Ectodermal cell (in vitro differentiated cells): ENCODE results near the gene KLHL2. TPM values are rescaled to one million over a fixed set of nuclear protein-coding genes. Genes with fewer than 3 reads are reported as not detected.
"Not testable (repeated sequence)": the region's sequence is repeated elsewhere in the genome, so short reads cannot be mapped to it uniquely, and the experiment has no call there.

Experiments
- H3K27ac ChIP-seq: 2 replicates; pipeline ENCODE4 v1.7.0; 2013; ENCODE audit warnings: mild to moderate bottlenecking, low read depth, low read length; ENCODE audit not compliant: insufficient read depth, poor library complexity, severe bottlenecking
- H3K27me3 ChIP-seq: 2 replicates; pipeline ENCODE4 v1.7.0; 2013; ENCODE audit warnings: mild to moderate bottlenecking, low read length; ENCODE audit not compliant: insufficient read depth, control insufficient read depth, poor library complexity, severe bottlenecking
- H3K36me3 ChIP-seq: one replicate; pipeline ENCODE4 v1.7.0; 2013; ENCODE audit warnings: low read length; ENCODE audit not compliant: control insufficient read depth, insufficient read depth
- H3K4me1 ChIP-seq: one replicate; pipeline ENCODE4 v1.7.0; 2013; ENCODE audit warnings: low read length; ENCODE audit not compliant: control insufficient read depth, insufficient read depth
- H3K4me3 ChIP-seq: 2 replicates; pipeline ENCODE4 v1.7.0; 2013; ENCODE audit warnings: low read depth, low read length, control low read depth; ENCODE audit not compliant: insufficient read depth
- H3K9me3 ChIP-seq: 2 replicates; pipeline ENCODE4 v1.7.0; 2013; ENCODE audit warnings: mild to moderate bottlenecking, low read length, moderate library complexity; ENCODE audit not compliant: control insufficient read depth
- WGBS, 2 experiments: methylation state at CpG; one replicate each; pipeline ENCODE4 v1.1.7; 2013; ENCODE audit warnings: missing lambda C conversion rate in 2 of 2; 5-methylcytosine and 5-hydroxymethylcytosine counted together
- polyA plus RNA-seq, 4 experiments: library from polyadenylated mRNA; stranded (reverse); fragments of 50-300 nt; gene quantifications; one replicate each; pipeline ENCODE4 v1.2.3, GENCODE V29; 2013

Gene KLHL2, protein sequence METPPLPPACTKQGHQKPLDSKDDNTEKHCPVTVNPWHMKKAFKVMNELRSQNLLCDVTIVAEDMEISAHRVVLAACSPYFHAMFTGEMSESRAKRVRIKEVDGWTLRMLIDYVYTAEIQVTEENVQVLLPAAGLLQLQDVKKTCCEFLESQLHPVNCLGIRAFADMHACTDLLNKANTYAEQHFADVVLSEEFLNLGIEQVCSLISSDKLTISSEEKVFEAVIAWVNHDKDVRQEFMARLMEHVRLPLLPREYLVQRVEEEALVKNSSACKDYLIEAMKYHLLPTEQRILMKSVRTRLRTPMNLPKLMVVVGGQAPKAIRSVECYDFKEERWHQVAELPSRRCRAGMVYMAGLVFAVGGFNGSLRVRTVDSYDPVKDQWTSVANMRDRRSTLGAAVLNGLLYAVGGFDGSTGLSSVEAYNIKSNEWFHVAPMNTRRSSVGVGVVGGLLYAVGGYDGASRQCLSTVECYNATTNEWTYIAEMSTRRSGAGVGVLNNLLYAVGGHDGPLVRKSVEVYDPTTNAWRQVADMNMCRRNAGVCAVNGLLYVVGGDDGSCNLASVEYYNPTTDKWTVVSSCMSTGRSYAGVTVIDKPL
- 10.7 TPM for polyA plus RNA-seq (2013, experiment 1 of 4)
- 10.2 TPM for polyA plus RNA-seq (2013, experiment 2 of 4)
- polyA plus RNA-seq (2013, experiment 3 of 4) = 9.6 TPM
- polyA plus RNA-seq (2013, experiment 4 of 4) = 10.1 TPM

DNA sequence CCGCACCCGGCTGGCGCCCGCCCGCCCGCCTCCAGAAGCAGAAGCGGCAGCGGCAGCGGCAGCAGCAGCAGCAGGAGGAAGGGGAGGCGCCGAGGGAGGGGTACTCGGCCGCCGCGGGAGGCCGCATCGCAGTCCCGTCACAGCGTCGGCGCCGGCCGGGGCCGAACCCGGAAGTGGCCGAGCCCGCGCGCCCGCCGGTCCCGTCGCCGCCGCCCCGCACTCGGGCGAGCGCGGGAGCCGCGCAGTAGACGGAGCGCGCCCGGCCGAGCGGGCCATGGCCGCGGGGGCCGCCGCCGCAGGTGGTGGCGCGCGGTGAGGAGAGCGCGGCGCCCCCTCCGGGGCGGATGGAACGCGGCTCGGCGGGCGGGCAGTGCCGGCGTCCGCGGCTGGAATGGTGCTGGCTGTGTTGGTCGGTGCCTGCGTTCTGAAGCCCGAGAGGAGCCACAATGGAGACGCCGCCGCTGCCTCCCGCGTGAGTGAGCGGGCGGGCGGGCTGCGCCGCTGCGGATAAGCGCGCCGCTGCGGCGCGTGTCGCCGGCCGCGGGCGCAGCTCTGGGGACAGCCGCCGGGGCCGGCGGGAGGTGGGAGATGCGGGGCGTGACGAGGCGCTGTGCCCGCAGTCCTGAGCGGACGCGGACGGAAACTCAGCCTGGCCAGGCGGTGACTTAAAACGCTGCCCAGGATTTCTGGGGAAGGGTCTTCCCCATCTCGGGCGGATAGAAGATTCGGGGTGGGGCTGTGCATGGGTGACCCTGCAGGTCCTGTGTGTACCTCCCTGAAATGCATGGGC lies at the start of gene KLHL2:
Gene KLHL2, plus strand, starts transcription at position 131 of the 790 bp plus-strand sequence. Its CDS starts 316 bp downstream, at position 447.
- Histone ChIP-seq H3K27ac (no peak within 1 kb of the TSS), H3K36me3 (no peaks in the 10 kb centered on the region), H3K4me3 (peak within 1 kb of the TSS; percentile 78), H3K9me3 (no peaks in the 10 kb centered on the region), H3K4me1 (peaks cover 4% of the 10 kb centered on the region), H3K27me3 (peaks cover 23% of the 10 kb centered on the region)
- WGBS, 2 experiments = 0% methylated on average over 113 of the region's 113 CpGs

DNA sequence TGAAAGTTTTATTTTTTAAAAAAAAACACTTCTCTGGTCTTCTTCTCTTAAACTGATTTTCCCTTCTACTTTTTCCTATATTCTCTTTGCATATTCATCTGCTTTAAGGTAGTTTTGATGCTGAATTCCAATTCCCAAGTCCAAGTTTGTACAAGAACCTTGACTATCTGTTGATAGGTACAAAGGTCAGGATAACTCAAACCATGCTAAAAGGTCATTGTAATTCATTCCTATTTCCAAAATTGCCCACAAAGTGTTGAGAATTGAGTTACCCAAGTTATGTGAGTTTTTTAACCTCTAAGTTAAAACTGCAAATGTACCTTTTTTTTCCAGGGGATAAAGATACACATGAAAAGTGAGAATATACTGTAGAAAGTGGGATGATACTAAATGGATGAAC lies 48.6 kb upstream of the KLHL2 start:
- no peaks in the 10 kb centered on the region for H3K27me3 ChIP-seq
- H3K27ac ChIP-seq = no peak overlapping the region
- H3K9me3 ChIP-seq = no peaks in the 10 kb centered on the region
- no peaks in the 10 kb centered on the region for H3K36me3 ChIP-seq
- H3K4me3 ChIP-seq = no peak overlapping the region
- no peaks in the 10 kb centered on the region for H3K4me1 ChIP-seq

DNA sequence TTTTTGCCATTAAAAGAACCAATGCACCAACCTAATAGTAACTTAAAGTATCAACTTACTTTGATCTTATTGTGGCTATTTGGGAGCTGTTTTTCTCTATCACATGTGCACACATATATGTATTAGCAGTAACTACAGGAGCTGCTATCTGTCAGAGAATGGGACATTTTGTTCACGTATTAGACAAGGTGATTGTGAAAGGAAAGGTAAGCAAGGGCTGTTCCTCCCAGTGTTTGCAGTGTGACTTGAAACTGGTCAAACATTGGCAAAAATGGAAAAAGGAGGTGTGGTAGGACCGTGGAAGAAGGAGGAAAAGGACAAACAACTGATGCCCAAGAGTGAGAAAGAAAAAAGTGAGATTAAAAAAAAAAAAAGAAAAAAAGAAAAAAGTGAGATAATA lies 43.1 kb upstream of the KLHL2 start:
- no peaks in the 10 kb centered on the region for H3K36me3 ChIP-seq
- H3K4me1 ChIP-seq = no peaks in the 10 kb centered on the region
- no peak overlapping the region for H3K27ac ChIP-seq
- no peak overlapping the region for H3K4me3 ChIP-seq
- H3K27me3 ChIP-seq = no peaks in the 10 kb centered on the region
- H3K9me3 ChIP-seq = no peaks in the 10 kb centered on the region
- 91 to 94% methylated on average over 2 of the region's 2 CpGs for WGBS, 2 experiments

DNA sequence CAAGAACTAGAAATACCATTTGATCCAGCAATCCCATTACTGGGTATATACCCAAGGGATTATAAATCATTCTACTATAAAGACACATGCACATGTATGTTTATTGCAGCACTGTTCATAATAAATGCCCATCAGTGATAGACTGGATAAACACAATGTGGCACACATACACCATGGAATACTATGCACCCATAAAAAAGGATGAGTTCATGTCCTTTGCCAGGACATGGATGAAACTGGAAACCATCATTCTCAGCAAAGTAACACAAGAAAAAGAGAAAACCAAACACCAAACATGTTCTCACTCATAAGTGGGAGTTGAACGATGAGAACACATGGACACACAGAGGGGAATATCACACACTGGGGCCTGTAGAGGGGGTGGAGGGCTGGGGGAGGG lies 40.5 kb upstream of the KLHL2 start:
- H3K27me3 ChIP-seq, H3K9me3 ChIP-seq, H3K36me3 ChIP-seq, H3K4me1 ChIP-seq, H3K4me3 ChIP-seq, H3K27ac ChIP-seq: not testable (repeated sequence)
- 92 to 94% methylated on average over 1 of the region's 1 CpG for WGBS, 2 experiments

DNA sequence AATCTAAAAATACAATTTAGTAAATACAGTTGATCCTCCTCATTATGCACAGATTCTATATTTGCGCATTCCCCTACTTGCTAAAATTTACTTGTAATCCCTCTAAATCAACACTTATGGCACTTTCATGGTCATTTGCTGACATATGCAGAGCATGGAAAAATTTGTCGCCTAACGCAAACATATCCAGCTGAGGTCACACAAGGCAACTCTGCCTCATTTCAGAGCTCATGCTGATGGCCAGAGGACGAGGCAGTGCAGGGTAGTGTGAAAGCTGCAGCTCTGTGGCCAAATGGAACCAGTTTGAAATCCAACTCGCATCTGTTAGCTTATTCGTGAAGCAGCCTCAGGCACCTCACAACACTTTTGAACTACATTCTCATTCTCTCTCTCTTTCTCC lies 39.7 kb upstream of the KLHL2 start:
- Histone ChIP-seq H3K27ac (no peak overlapping the region), H3K27me3 (no peaks in the 10 kb centered on the region), H3K9me3 (no peaks in the 10 kb centered on the region), H3K4me1 (no peaks in the 10 kb centered on the region), H3K4me3 (no peak overlapping the region), H3K36me3 (no peaks in the 10 kb centered on the region)
- WGBS, 2 experiments = 85 to 89% methylated on average over 6 of the region's 6 CpGs

DNA sequence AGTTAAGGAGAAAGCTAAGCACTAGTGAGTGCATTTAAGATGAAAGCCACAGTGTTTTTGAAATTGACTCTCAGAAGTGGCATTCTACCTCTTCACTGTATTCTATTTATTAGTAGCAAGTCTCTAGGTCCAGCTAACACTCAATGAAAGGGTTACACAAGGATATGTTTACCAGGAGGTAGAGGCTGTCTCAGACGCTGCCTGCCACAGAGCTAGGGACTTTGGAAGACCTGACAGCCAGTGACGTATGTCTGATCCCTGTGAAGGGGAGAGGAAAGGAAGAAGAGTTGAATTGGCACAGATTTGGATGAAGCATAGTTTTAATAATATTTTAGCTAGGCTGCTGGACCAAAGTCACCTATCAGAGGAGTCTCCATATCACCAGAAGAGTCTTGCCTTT lies 36.5 kb upstream of the KLHL2 start:
- Histone ChIP-seq H3K9me3 (no peaks in the 10 kb centered on the region), H3K4me1 (no peaks in the 10 kb centered on the region), H3K27ac (no peak overlapping the region), H3K4me3 (no peak overlapping the region), H3K27me3 (no peaks in the 10 kb centered on the region), H3K36me3 (no peaks in the 10 kb centered on the region)
- WGBS, 2 experiments = 83 to 86% methylated on average over 2 of the region's 2 CpGs

DNA sequence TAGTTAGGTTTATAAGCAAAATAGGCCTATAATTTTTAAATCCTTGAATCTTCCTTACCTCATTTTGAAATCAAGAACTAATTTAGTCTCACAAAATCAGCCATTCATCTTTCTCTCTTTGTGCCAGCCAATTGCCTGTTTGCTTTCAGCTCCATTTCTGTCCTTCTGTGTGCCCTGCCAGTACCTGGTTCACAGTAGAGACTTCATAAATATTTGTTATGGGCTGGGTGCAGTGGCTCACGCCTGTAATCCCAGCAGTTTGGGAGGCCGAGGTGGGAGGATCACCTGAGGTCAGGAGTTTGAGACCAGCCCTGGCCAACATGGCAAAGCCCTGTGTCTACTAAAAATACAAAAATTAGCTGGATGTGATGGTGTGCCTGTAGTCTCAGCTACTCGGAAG lies 31.9 kb upstream of the KLHL2 start:
- H3K27me3 ChIP-seq, H3K4me3 ChIP-seq, H3K4me1 ChIP-seq, H3K36me3 ChIP-seq, H3K9me3 ChIP-seq, H3K27ac ChIP-seq: not testable (repeated sequence)
- WGBS, 2 experiments = 93 to 97% methylated on average over 3 of the region's 3 CpGs

DNA sequence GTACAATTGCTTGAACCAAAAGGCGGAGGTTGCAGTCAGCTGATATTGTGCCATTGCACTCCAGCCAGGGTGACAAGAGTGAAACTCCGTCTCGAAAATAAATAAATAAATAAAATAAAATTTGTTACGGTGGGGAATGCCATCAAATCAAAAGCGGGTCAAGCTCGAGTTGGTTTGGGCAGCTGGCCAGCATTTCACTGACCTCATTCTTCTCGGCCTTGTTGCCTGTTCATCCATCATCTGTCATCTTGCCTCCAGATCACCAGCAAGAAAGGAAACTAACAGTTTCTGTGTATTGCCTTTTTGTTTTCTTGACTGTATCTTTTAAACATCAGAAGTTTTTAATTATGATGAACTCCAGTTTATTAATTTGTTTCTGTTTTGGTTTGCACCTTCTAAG lies 31.5 kb upstream of the KLHL2 start:
- H3K27ac ChIP-seq = no peak overlapping the region
- H3K27me3 ChIP-seq = no peaks in the 10 kb centered on the region
- H3K36me3 ChIP-seq = no peaks in the 10 kb centered on the region
- H3K4me1 ChIP-seq = no peaks in the 10 kb centered on the region
- WGBS, 2 experiments = 86 to 95% methylated on average over 7 of the region's 7 CpGs
- no peak overlapping the region for H3K4me3 ChIP-seq
- no peaks in the 10 kb centered on the region for H3K9me3 ChIP-seq

DNA sequence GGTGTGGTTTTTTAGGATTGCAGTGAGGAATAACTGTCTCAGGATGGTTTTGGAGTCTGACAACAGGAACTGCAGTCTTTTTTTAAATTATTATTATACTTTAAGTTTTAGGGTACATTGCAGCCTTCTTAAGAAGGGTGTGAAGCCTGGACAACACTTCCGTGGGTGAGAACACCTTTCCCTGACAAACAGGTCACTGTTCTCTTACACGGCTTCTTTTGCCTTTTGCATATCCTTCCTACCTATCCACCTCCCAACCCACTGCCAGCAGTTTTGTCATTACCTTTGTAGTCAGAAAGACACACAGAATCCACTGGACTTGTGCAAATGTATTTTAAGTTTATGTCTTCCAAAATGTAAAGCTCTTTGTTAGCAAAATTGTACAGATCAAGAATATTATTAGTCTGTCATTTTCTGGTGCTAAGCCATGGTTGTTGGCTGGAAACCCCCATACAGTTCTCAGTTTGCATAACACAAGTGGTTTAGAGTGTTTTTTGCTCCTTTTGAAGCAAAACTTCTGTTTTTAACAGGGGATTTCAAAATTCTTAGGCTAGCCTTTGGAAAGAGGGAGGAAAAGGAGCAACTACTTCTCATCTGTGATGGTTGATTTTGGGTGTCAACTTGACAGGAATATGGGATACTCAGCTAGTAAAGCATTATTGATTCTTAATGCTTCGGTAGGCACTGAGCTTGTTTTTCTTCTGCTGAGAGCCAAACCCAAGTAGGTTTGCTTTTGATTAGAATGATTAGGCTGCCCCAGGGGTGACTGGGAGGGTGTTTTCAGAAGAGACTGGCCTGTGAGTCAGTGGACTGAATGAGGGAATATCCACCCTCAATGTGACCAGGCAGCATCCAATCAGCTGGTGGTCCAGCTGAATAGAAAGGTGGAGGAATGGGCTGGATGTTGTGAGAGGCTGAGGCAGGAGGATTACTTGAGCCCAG lies 29.4 kb upstream of the KLHL2 start:
- no peaks in the 10 kb centered on the region for H3K4me1 ChIP-seq
- no peaks in the 10 kb centered on the region for H3K27me3 ChIP-seq
- H3K27ac ChIP-seq = no peak overlapping the region
- no peaks in the 10 kb centered on the region for H3K36me3 ChIP-seq
- H3K4me3 ChIP-seq = no peak overlapping the region
- no peaks in the 10 kb centered on the region for H3K9me3 ChIP-seq
- WGBS, 2 experiments = 74 to 79% methylated on average over 3 of the region's 3 CpGs
